G401 (cell line): ENCODE measurements around the gene UNC13B. TPM values are rescaled to one million over a fixed set of nuclear protein-coding genes. Genes with fewer than 3 reads are reported as not detected.
A peak's percentile ranks its signal among the peaks of the same experiment; 100 is the strongest.

Experiments
- DNase-seq: peaks from one replicate; pipeline ENCODE4 v3.0.0-alpha.2; 2015; ENCODE audit warnings: low spot score
- in situ Hi-C: cut with HindIII; loops from 2 replicates; pipeline ENCODE4 v1.10.0; 2016; ENCODE audit warnings: low sequenced_read_pairs, mixed read lengths
- total RNA-seq: library from RNA; depleted of rRNA; stranded (reverse); fragments of >200 nt; shearing (Covaris generic); gene quantifications from 2 replicates; pipeline ENCODE4 v1.2.3, GENCODE V29; 2014

The UNC13B gene
- total RNA-seq, 1 experiment from 2014 or later, result 10.3 TPM

- no peak for DNase-seq
- in situ Hi-C loops, result no loop called here
Observed at GRCh38 chr9:35349287-35349990, 187.6 kb downstream of the UNC13B start.

- DNase-seq, result no peak
- in situ Hi-C loops, result no loop called here
Observed at GRCh38 chr9:35350212-35350611, 188.4 kb downstream of the UNC13B start.

- no peak for DNase-seq
- in situ Hi-C loops, result no loop called here
Observed at GRCh38 chr9:35350827-35351549, 189.2 kb downstream of the UNC13B start.

GRCh38 chr9:35353731-35354365, 192.0 kb downstream of the UNC13B start:
- in situ Hi-C loops, result no loop called here
- no peak for DNase-seq

GRCh38 chr9:35355939-35356338, 194.1 kb downstream of the UNC13B start:
- in situ Hi-C loops, result no loop called here
- no peak for DNase-seq

GRCh38 chr9:35357116-35357515, 195.3 kb downstream of the UNC13B start:
- DNase-seq, result no peak
- in situ Hi-C loops, result no loop called here

GRCh38 chr9:35357826-35358225, 196.0 kb downstream of the UNC13B start:
- no peak for DNase-seq
- in situ Hi-C loops, result no loop called here

- in situ Hi-C loops, result no loop called here
- no peak for DNase-seq
Observed at GRCh38 chr9:35364817-35365585, 203.2 kb downstream of the UNC13B start.

- no peak for DNase-seq
- in situ Hi-C loops, result no loop called here
Observed at GRCh38 chr9:35366627-35367026, 204.8 kb downstream of the UNC13B start.

GRCh38 chr9:35367451-35367850, 205.6 kb downstream of the UNC13B start:
- in situ Hi-C loops, result no loop called here
- DNase-seq, result no peak

GRCh38 chr9:35370241-35370640, 208.4 kb downstream of the UNC13B start:
- DNase-seq, result no peak
- in situ Hi-C loops, result no loop called here

- no peak for DNase-seq
- in situ Hi-C loops, result no loop called here
Observed at GRCh38 chr9:35374436-35374835, 212.6 kb downstream of the UNC13B start.

GRCh38 chr9:35374910-35375309, 213.1 kb downstream of the UNC13B start:
- DNase-seq, result no peak
- in situ Hi-C loops, result no loop called here

- in situ Hi-C loops, result no loop called here
- no peak for DNase-seq
Observed at GRCh38 chr9:35380039-35380438, 218.2 kb downstream of the UNC13B start.

GRCh38 chr9:35380619-35381018, 218.8 kb downstream of the UNC13B start:
- DNase-seq, result no peak
- in situ Hi-C loops, result no loop called here

GRCh38 chr9:35385042-35385441, 223.2 kb downstream of the UNC13B start:
- in situ Hi-C loops, result no loop called here
- DNase-seq, result peak; percentile 18

GRCh38 chr9:35395076-35395705, 233.4 kb downstream of the UNC13B start:
- no peak for DNase-seq
- in situ Hi-C loops, result no loop called here

- in situ Hi-C loops, result no loop called here
- no peak for DNase-seq
Observed at GRCh38 chr9:35395706-35396101, 233.9 kb downstream of the UNC13B start.

- in situ Hi-C loops, result no loop called here
- DNase-seq, result no peak
Observed at GRCh38 chr9:35396560-35397215, 234.9 kb downstream of the UNC13B start.
